HG03354 (cell line): ENCODE data around the gene MEF2A.

Experiments used
- ATAC-seq: cut with Tn5 transposase; IDR thresholded peaks from one replicate; pipeline ENCODE4 v1.9.1; 2021; ENCODE audit warnings: mild to moderate bottlenecking; ENCODE audit not compliant: unreplicated experiment, poor library complexity, severe bottlenecking

MEF2A gene

DNA sequence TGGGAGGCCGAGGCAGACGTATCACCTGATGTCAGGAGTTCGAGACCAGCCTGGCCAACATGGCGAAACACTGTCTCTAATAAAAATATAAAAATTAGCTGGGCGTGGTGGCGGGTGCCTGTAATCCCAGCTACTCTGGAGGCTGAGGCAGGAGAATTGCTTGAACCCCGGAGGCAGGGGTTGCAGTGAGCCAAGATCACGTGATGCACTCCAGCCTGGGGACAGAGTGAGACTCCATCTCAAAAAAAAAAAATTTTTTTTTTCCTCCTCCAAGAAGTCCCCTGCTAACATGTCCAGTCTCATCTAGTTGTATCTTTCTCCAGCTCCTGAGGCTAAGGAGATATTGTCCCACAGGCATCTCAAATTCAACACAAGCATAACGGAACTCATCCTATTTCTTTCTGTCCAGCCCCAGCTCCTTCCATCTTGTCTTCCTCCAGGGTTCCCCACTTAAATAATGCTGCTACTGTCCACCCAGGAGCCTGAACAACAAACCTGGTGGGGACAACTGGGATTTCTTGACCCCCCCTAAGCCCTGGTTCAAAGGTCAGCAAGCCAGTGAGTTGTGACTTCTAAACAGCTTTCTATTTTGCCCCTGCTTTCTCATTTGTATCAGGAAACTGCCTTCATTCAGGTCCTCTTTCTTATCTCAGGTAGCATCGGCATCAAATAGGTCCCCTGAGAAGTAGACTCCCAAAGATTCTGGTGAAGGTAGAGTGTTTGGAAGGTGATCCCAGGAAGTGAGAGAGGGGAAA is 4.1 kb upstream of the MEF2A start:
- no peak for ATAC-seq

DNA sequence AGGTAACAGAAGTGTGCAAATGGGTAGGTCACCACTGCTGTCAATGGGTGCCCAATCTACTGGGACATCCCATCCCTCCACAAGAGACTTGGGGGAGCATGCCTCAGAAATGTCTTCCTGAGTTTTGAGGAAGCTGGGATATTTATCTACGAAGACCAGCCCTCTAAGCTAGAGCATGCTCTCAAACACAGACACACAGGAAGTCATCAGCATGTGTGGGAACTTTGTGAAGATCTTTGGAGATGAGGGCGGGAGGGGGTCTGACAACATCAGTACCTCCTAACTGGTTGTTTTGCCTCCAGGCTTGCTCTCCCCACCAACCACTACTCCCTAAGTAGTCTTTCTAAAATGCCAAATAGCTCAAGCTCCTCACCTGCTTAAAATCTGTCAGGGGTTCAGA is 3.5 kb upstream of the MEF2A start:
- ATAC-seq: no peak

DNA sequence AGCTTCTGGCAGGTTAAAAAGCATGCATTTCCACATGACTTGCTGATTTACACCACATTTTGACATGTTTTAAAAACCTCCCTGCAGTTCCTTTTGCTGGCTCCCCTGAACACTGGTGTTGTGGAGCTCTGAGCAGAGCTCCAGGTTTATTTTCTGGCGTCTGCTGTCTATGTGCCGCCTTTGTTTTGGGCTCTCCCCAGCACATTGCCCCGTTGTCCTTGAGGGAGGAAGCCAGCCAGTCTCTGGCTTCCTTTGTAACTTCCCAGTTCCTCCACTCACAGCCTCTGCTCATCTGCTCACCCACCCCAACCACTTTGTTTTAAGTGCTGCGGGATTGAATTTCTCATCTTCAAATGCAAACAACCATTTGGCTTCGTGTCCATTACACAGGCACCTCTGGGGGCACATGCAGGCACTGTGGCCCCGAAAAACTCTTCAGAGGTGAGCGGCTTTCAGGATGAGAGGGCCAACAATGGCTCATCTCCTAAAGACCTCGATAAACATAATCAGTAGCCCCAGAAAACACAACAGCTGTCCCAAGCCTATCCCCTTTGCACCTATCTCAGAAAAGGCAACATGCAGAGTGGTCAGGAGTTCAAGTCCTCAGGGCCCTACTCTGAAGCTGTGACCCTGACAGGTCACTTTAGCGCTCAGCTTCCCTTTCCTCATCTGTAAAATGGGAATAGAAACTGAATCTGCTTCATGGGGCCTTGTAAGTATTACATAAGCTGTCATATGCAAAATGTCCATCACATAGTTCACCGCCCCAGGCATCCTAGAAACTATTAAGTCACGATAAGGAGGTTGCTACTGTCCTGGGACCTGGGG is 1.3 kb upstream of the MEF2A start:
- ATAC-seq: peak; percentile 45

DNA sequence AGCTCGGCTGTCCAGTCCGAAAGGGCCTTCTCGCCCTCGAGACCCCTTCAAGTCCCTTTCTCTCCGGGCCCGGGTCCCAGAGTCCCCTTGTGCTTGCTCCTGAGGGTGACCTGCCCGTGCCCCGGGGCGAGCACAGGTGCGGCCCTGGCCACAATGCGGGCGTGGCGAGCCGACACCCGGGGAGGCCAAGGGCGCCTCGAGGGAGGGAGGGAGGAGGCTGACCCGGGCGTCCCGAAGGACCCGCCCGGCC is 810 bp upstream of the MEF2A start:
- peak; percentile 53 for ATAC-seq

DNA sequence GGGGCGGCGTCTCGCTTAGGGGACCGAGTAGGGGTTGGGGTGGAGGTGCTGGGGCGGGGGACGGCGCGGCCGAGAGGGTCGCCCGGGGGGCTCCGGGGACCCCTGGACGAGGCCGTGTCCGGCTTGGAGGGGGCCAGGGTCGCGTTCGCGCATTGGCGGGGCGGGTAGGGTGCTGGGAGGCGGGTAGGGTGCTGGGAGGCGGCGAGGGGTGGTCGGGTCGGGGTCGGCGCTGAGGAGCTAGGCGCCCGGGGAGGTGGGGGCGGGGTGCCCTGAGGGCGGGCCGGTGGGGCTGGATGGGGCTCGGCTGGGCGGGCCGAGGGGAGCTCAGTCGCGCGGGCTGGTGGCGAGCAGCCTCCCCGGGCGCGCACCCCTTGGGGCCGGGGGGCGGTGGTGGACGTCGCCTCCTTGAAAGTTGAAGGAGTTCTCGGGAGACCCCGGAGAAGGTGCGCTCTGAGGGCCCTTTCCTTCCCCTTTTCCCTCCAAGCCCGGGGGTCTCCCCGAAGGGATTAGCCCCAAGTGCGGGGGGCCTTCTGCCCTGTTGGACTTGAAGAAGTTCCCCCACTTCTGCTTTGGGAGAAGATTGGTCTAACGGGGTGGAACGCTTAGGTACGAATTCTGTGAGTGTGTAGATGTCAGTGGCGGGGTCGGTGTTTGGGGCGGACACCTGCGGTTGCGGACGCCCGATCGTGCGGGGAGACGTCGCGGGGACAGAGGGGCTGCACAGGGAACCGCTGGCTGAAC is 543 bp downstream of the MEF2A start:
- no peak for ATAC-seq

DNA sequence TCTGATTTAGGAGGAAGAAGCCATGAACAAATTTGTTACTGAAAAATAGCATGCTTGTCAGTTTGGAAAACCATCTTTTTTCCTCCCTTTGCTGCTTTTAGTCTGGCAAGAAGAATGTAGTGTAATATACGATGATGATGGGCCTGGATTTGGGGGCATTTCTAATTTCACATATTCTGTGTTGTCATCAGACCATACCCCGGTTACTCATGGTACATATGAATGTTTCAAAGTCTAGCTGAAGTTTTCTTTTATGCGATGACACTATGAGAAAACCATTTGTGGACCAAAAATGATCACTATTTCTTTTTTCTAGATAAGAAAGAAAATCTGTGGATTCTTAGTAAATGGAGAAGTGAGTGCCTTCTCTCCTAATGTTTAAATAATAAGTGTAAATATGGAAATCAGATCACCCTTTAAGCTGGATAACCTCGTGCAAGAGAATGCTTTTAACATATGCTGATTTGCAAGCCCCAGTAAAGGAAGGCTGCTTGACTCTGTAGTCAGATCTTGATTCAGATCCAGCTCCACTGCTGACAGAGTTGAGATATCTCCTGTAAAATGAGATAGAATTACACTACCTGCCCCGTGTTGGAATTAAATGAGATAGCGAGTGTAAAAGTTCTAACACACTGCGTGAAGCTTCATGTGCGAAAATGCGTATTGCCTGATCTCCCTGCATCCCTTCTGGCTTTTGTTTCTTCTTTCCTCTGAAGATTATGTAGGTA is 3.0 kb downstream of the MEF2A start:
- no peak for ATAC-seq

DNA sequence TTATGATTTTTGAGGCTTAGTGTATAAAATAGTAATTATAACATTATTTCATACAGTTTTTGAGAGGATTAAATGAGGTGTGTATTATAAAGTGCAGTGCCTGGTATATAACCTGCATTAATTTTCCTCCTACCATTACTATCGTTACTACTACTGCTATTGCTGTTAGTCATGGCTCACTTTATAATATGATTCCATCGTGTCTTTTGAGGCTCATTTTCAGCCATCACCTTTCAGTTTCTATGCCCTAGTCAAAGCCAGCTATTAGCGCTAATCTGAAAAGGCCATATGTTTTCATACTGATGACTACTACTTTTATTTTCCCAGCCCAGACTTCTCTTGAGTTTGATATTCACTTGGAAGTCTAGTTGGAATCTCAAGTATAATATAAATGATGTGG is 5.5 kb downstream of the MEF2A start:
- no peak for ATAC-seq

DNA sequence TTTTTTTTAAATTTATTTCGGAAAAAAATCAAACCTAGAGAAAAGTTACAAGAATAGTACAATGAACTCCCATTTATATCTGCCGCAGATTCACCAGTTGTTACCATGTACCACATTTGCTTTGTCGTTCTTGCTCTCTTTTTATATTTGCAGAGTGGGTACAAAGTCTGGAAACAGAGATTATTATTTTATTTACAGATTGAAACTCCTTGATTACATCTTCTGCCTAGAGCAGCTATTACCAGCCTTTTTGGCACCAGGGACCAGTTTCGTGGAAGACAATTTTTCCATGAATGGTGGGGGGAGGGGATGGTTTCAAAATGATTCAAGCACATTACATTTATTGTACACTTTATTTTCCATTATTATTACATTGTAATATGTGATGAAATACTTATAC is 8.3 kb downstream of the MEF2A start:
- no peak for ATAC-seq

DNA sequence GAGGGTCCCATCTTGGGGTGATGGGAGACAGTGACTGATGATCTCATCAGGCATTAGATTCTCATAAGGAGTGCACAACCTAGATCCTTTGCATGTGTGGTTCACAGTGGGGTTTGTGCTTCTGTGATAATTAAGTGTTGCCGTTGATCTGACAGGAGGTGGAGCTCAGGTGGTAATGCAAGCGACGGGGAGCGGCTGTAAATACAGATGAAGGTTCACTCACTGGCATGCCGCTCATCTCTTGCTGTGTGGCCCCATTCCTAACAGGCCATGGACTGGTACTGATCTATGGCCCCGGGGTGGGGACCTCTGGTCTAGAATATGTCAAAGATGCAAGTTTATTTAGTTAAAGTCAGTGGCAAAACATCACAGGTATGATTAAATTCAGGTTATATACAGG is 8.7 kb downstream of the MEF2A start:
- ATAC-seq: no peak

DNA sequence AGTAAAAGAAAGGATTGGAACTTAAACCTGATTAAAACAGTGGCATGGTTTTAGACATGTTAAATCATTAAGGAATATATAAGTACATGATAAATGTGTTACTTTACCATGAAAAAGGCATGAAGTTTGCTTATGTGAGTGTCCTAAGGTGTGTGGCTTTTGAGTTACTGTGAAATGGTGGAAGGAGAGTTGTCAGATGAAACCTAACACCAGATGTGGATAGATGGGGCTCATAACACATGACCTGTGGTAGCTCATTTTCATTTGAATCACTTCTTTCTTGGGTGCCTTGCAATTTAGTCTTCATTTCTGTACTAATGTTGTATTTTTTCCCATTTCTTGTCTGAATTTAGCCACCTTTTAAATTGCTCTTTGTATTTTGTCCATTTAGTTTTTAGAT is 13.0 kb downstream of the MEF2A start:
- no peak for ATAC-seq

DNA sequence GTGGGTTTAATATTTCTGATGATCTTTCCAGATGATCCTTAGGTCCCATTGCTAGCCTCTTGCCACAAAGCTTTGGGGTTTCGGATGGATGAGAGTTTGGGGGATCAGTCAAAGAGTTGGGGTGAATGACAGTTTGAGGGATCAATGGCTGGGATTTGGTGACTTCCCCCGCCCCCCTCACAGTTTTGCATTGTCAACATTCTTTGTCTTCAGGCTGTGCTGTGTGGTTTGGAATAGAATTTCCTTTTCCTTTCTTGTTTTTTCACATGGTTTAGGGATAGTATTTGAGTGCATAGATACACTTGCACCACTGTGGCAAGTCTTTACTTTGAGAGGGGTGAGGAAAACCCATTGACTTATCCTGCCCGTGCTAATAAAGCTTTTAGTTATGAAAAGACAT is 14.3 kb downstream of the MEF2A start:
- ATAC-seq: no peak

DNA sequence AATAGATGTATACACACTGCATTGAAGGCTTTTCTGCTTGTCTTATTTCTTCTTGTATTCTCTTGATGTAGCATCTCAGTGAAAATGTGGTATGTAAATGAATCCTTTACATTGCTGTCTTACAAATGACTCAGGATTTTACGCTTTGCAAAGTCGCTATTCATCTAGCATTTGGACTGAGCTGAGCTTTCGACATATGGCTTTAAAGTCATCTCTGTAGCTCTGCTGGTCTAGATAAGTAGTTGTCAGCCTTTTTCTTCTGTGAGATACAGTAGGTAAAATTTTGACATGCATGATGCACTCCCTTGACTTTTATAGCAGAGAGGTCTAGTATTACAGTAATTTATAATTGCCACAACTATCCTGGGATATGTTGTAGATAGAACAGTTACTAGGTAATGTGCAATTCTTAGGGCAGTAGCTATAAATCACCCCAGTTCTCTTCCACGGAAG is 16.8 kb downstream of the MEF2A start:
- ATAC-seq: no peak

DNA sequence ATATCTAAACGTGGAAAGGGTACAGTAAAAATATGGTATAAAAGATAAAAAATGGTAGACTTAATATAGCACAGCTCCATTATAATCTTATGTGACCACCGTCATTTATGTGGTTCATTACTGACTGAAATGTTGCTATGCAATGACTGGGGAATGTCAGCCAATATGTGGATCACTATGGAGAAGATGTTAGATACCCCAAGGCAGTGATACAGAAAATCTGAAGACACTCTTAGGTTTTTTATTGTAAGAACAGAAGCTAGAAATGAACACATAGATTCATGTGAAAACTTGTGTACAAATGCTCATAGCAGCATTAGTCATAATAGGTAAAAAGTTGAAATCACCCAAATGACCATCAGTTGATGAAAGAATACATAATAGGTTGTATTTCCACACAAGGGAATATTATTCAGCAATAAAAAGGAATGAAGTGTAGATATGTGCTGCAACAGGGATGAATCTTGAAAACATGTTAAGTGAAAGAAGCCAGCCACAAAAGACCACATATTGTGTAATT is 18.4 kb downstream of the MEF2A start:
- ATAC-seq: no peak

DNA sequence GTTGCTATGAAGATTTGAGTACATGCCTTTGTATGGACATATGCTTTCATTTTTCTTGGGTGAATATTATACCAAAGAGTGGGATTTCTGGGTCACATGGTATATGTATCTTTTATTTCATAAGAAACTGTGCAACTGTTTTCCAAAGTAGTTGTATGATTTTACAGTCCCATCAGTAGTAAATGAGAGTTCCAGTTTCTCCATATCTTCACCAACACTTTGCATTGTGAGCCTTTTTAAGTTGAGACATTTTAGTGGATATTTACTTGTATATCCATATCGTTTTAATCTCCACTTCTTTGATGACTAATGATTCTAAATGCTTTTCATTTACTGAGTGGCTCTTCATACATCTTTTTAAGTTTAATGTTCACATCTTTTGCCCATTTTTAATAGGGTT is 20.3 kb downstream of the MEF2A start:
- ATAC-seq: no peak

DNA sequence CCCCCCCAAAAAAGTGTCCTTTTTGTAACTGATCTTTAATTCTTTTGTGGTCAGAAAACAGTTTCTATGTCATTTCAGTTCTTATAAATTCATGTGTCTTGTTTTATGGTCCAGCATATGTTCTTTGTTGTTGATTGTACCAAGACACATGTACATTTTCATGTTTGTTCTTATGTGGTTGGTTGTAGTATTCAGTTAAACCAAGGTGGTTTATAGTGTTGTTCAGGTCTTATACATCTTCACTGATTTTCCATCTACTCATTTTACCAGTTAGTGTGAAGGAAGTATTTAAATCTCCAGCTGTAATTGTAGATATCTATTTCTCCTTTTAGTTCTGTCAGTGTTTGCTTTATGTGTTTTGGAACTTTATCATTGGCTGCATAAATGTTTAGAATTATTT is 24.0 kb downstream of the MEF2A start:
- no peak for ATAC-seq

DNA sequence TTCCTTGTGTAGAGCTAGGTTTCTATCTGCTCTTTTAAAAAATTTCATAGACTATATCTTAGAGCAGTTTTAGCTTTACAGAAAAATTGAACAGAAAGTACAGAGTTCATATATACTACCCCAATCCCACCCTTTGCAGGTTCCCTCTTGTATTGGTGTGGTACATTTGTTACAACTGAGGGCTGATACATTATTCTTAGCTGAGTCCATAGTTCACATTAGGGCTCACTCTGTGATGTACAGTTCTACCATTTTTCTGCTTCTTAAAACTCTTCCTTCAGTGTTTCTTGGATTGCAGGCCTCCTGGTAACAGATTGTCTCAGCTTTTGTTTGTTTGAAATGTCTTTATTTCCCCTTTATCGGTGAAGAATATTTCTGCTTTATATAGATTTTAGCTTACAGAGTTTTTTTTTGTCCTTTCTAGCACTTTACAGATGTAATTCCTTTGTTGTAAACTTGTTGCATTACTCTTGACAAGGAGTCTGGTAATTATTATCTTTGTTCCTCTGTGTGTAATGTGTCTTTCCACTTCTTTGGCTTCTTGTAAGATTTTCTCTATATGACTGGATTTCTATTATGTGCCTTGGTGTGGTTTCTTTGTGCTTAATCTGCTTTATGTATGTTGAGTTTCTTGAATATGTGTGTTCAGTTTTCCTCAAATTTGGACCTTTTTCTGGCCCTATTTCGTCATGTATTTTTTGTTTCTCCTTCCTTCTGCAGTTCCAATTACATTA is 25.3 kb downstream of the MEF2A start:
- ATAC-seq: peak; percentile 79

DNA sequence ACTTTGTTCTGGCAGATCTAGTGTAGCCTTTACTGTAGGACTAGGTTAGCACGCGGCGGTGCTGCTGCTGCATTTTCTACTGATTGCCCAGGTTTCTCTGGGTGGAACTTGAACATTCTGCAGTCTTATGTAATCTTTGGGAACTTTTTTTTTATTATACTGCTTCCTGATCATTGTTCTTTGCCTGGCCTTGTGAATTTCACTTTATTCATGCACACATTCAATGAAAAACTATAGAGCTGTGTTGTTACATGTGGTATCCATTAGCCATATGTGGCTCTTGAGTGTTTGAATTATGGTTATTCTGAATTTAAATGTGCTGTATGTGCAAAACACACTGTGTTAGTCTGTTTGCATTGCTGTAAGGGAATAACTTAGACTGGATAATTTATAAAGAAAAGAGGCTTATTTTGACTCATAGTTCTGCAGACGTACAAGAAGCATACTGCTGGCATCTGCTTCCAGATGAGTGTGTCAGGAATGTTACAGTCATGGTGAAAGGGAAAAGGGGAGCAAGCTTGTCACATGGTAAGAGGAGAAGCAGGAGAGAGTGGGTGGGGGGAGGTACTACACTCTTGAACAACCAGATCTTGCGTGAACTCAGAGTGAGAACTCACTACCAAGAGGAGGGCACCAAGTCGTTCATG is 26.5 kb downstream of the MEF2A start:
- no peak for ATAC-seq

DNA sequence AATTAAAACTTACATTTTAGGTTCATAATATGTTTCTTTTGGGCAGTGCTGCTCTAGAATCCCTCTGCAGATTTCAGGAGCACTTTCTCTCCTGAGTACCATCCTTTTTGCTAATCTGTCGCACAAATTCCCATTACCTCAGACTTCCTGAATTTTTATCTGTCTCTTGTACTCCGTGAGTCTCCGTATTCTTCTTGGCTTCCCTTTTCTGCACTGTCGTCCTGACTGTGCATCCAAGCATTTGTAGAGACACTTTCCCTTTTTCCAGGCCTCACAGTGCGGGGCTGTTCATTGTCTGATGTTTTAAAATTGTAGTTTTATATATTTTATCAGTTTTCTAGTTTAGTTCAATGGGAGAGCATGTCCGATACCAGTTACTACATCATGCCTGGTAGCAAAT is 27.3 kb downstream of the MEF2A start:
- ATAC-seq: no peak

DNA sequence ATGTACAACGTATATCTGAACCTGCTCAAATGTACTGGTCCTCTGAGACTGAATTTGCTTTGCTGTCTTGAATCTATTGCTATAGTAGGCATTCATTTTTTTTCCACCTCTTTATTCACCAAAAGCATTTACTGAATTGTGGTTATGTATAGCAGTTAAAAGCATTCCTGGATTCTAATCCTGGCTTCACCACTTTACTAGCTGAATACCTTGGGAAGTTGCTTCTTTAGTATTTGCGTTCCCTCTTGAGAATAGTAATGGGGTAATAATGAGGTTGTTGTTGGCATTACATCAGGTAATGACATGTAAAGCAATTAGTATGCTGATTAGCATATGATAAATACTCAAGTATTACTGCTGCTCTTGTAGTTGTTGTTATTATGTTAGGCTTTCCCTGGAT is 29.1 kb downstream of the MEF2A start:
- no peak for ATAC-seq
